Transverse colon (tissue), 4 donors: ENCODE results near the gene ATG7. TPM values are rescaled to one million over a fixed set of nuclear protein-coding genes. Genes with fewer than 3 reads are reported as not detected.

ENCODE experiments used
- DNase-seq: peaks from one replicate; pipeline ENCODE4 v3.0.0-alpha.2; 2019
- H3K27ac ChIP-seq, 4 donors: fragments of 200-600 bp; sonication (generic); 2 replicates each; pipeline ENCODE4 v1.5.1; 2016 to 2018; ENCODE audit warnings: inconsistent platforms in 4 of 4
- H3K27me3 ChIP-seq: fragments of 200-600 bp; sonication (generic); 2 replicates; pipeline ENCODE4 v1.5.1; 2017; ENCODE audit warnings: inconsistent platforms
- H3K36me3 ChIP-seq, 4 donors: fragments of 200-600 bp; sonication (generic); 2 replicates each; pipeline ENCODE4 v1.5.1; 2017 to 2019; ENCODE audit warnings: inconsistent platforms in 4 of 4
- H3K4me1 ChIP-seq, 4 donors: fragments of 200-600 bp; sonication (generic); 2 replicates each; pipeline ENCODE4 v1.5.1; 2017 to 2020; ENCODE audit warnings: inconsistent platforms in 4 of 4
- H3K4me3 ChIP-seq, 4 donors: fragments of 200-600 bp; sonication (generic); 1 replicate in 1 of 4; 2 replicates in 3 of 4; pipeline versions ENCODE4 v1.5.1 to v1.6.1; 2017 to 2019; ENCODE audit warnings: inconsistent platforms in 4 of 4
- H3K9me3 ChIP-seq, 2 donors: fragments of 200-600 bp; sonication (generic); 2 replicates each; pipeline ENCODE4 v1.5.1; 2017 to 2019; ENCODE audit warnings: inconsistent platforms in 2 of 2
- EP300 ChIP-seq: sonication (generic); formaldehyde crosslinking; IDR thresholded peaks from one replicate; pipeline ENCODE4 v1.6.1; 2017; ENCODE audit warnings: antibody characterized with exemption, low read depth
- POLR2A ChIP-seq: fragments of 450-650 bp; IDR thresholded peaks from one replicate; pipeline ENCODE4 v1.6.1; 2016; ENCODE audit warnings: antibody characterized with exemption, mild to moderate bottlenecking, moderate library complexity
- POLR2AphosphoS5 ChIP-seq, 3 donors: sonication (generic); formaldehyde crosslinking; IDR thresholded peaks; one replicate each; pipeline ENCODE4 v1.6.1; 2016; ENCODE audit warnings: antibody characterized with exemption in 3 of 3
- WGBS, 2 donors: methylation state at CpG; one replicate each; pipeline ENCODE4 v1.1.5; 2018; ENCODE audit warnings: low coverage in 1 of 2; 5-methylcytosine and 5-hydroxymethylcytosine counted together
- in situ Hi-C, 4 donors: fragments of 200-750 bp; cut with MboI; loops; one replicate each; pipeline versions ENCODE4 v1.15.0 to v1.15.1; 2017; ENCODE audit warnings: low sequenced_read_pairs in 3 of 4, low pct_ligation_motif_present in 1 of 4, low pct_unique_long_range_greater_than_20kb in 1 of 4
- intact Hi-C: fragments of 100-400 bp; cut with DNase I; formaldehyde crosslinking; loops from one replicate; pipeline ENCODE4 v1.15.1; 2023; ENCODE audit warnings: low total_unique reads
- total RNA-seq, 4 donors: library from RNA; depleted of rRNA; stranded (reverse); fragments of >200 nt; gene quantifications; one replicate each; pipeline ENCODE4 v1.1.0, GENCODE V29; 2016
- TF ChIP-seq, protein P1 (sequence below), 5 experiments: fragments of 200-600 bp in 3 of 5; fragments of 450-650 bp in 2 of 5; sonication (generic) in 3 of 5; IDR thresholded peaks; 1 replicate in 2 of 5; 2 replicates in 3 of 5; pipeline ENCODE4 v1.5.1; 2016 to 2017; ENCODE audit warnings: antibody characterized with exemption in 5 of 5, inconsistent platforms in 3 of 5, mild to moderate bottlenecking in 2 of 5, moderate library complexity in 1 of 5

Gene ATG7
- total RNA-seq, 4 donors from 2014 or later, result 44.5 to 122 (median 75.0) TPM

- peaks cover 21 to 32% (median 24%) of the 10 kb centered on the region in 4 donors for H3K4me1 ChIP-seq
- TF ChIP-seq POLR2AphosphoS5 (IDR thresholded peaks at IDR 0.05) (no peak), EP300 (no peak), POLR2A (no peak)
- peak overlapping the region; percentile 63 to 80 (median 73) for H3K27ac ChIP-seq
- no peaks in the 10 kb centered on the region for H3K36me3 ChIP-seq
- in situ Hi-C loops (loop anchor here in 1 of 4 donors (25.0 kb wide), 1 partner anchor 120 kb away; no protein-coding TSS in a partner anchor), intact Hi-C loops (no loop called here)
- H3K27me3 ChIP-seq, result no peaks in the 10 kb centered on the region
- no peak for DNase-seq
- H3K9me3 ChIP-seq, result no peaks in the 10 kb centered on the region
- H3K4me3 ChIP-seq, result no peak overlapping the region
Observed at GRCh38 chr3:11507719-11508118, 235.5 kb downstream of the ATG7 start.

DNA sequence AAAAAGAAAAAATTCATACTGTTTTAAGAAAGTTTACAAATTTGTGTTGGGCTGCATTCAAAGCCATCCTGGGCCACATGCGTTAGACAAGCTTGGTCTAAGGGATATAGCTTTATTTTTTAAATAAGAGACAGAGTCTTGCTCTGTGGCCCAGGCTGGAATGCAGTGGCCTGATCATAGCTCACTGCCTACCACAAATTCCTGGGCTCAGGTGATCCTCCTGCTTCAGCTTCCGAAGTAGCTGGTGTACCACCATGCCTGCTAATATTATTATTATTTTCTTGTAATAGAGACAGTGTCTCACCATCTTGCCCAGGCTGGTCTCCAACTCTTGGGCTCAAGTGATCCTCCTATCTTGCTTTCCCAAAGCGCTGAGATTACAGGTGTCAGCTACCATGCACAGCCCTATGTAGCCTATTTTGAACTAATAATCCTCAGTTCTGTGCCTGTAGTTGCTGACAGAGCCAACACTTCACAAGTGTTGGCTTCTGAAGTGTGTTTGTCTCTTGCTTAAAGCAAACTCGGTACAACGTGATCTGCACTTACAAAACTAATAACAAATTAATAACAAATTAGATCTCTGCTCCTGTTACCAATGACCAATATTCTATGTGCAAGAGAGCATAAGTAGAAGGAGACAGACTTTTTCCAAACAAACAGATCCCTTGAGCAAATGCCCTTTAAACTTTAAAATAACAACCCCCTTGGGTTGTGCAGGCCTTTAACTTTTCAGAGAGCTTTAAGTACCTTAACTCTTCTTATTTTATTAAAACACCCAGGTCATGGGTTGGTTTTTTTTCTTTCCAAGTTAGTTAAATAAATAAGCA, 236.4 kb downstream of the ATG7 start:
- no peak for DNase-seq
- TF ChIP-seq POLR2A (no peak), EP300 (no peak), POLR2AphosphoS5 (IDR thresholded peaks at IDR 0.05) (no peak)
- TF ChIP-seq, protein P1, sequence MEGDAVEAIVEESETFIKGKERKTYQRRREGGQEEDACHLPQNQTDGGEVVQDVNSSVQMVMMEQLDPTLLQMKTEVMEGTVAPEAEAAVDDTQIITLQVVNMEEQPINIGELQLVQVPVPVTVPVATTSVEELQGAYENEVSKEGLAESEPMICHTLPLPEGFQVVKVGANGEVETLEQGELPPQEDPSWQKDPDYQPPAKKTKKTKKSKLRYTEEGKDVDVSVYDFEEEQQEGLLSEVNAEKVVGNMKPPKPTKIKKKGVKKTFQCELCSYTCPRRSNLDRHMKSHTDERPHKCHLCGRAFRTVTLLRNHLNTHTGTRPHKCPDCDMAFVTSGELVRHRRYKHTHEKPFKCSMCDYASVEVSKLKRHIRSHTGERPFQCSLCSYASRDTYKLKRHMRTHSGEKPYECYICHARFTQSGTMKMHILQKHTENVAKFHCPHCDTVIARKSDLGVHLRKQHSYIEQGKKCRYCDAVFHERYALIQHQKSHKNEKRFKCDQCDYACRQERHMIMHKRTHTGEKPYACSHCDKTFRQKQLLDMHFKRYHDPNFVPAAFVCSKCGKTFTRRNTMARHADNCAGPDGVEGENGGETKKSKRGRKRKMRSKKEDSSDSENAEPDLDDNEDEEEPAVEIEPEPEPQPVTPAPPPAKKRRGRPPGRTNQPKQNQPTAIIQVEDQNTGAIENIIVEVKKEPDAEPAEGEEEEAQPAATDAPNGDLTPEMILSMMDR (IDR thresholded peaks at IDR 0.05), result no peak

DNA sequence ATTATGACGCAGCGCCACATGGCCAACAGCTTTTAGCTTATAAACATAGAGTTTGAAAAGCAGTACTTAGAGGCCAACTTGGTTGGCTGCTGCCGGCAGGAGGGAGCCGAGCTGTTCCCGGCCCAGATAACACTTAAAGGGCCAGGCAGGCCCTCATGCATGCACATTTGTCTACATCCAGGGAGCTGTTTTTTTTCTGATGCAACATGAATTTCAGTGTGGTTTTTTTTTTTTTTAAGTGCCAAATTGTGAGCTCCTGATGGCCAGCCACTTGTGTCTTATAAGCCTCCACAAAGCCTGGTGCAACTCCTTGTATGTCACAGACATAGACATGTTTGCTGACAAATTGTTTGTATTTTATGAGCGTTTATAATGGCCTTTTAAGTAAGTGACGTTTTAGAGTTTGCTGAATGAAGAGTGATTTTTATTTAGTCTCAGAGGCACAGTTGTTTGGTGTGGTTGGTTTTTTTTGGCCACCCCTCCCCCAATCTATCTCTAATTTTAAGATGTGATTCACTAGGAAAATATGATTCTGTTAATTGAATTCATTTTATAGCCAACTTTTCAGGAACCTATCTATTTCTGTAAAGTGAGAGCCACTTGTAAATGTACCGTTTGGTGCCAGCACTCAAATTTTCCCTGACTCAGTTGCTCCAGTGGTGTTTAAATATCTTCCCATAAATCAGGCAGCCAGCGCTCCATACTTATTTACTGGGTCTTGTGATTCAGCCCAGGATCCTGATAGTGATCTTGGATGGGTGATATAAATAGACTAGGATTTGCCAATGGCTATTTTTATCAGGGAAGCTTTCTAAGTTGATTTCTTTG, 237.2 kb downstream of the ATG7 start:
- intact Hi-C loops, result no loop called here
- TF ChIP-seq EP300 (no peak), POLR2AphosphoS5 (IDR thresholded peaks at IDR 0.05) (peak; percentile 35 to 55 (median 51))
- TF ChIP-seq, protein P1 (IDR thresholded peaks at IDR 0.05), result peak in 1 of 5 experiments; percentile 31
- Histone ChIP-seq H3K27me3 (no peaks in the 10 kb centered on the region), H3K27ac (peak overlapping the region; percentile 63 to 80 (median 73)), H3K4me3 (no peak overlapping the region), H3K36me3 (no peaks in the 10 kb centered on the region), H3K9me3 (no peaks in the 10 kb centered on the region), H3K4me1 (peaks cover 26 to 42% (median 28%) of the 10 kb centered on the region in 4 donors)
- in situ Hi-C loops, result loop anchor here in 1 of 4 donors (25.0 kb wide), 1 partner anchor 122 kb away; no protein-coding TSS in a partner anchor
- peak; percentile 63 for DNase-seq
- WGBS, 2 donors, result 15 to 38% methylated on average over 8 to 9 of the region's 9 CpGs

More for the DNA sequence above, 236.4 kb downstream of the ATG7 start:
- H3K27ac ChIP-seq, result peak overlapping the region; percentile 63 to 80 (median 73)
- no peaks in the 10 kb centered on the region for H3K27me3 ChIP-seq
- H3K4me3 ChIP-seq, result no peak overlapping the region
- no peaks in the 10 kb centered on the region for H3K36me3 ChIP-seq
- no peaks in the 10 kb centered on the region for H3K9me3 ChIP-seq
- intact Hi-C loops, result no loop called here
- WGBS, 2 donors, result 40 to 69% methylated on average over 1 to 5 of the region's 5 CpGs
- H3K4me1 ChIP-seq, result peaks cover 21 to 33% (median 25%) of the 10 kb centered on the region in 4 donors
- in situ Hi-C loops, result loop anchor here in 1 of 4 donors (25.0 kb wide), 1 partner anchor 121 kb away; no protein-coding TSS in a partner anchor

- peak overlapping the region; percentile 63 to 80 (median 73) for H3K27ac ChIP-seq
- no peak for DNase-seq
- H3K4me3 ChIP-seq, result no peak overlapping the region
- intact Hi-C loops (no loop called here), in situ Hi-C loops (loop anchor here in 1 of 4 donors (25.0 kb wide), 1 partner anchor 123 kb away; no protein-coding TSS in a partner anchor)
- WGBS, 2 donors, result 48 to 52% methylated on average over 5 of the region's 5 CpGs
- peaks cover 26 to 46% (median 28%) of the 10 kb centered on the region in 4 donors for H3K4me1 ChIP-seq
- no peaks in the 10 kb centered on the region for H3K27me3 ChIP-seq
- no peaks in the 10 kb centered on the region for H3K36me3 ChIP-seq
- TF ChIP-seq POLR2AphosphoS5 (IDR thresholded peaks at IDR 0.05) (no peak), POLR2A (no peak), EP300 (no peak)
- TF ChIP-seq, protein P1 (IDR thresholded peaks at IDR 0.05), result no peak
- H3K9me3 ChIP-seq, result no peaks in the 10 kb centered on the region
Observed at GRCh38 chr3:11510001-11510340, 237.8 kb downstream of the ATG7 start.
